ENCODE results near the gene STPG1. TPM values are rescaled to one million over a fixed set of nuclear protein-coding genes. Genes with fewer than 3 reads are reported as not detected.

STPG1 gene
- total RNA-seq, 1 experiment from 2014 or later: not detected

DNA sequence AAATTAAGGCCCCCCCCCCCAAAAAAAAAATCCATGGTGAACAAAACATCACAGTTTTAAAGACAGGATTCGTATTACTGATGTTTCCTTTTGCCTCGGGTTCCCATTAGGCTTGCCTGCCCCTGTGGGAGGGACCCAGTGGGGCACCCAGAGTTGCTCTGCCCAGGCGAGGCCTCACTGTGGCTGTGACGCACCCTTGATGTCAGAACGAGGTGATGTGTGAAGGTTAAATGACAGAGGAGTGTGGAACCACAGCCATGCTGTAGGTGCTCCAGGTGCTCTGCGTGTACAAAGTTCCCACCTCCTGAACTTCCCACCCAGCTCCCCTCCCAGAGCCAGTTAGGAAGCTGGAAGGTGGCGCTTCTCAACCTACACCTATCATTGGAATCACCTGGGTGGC lies 56.5 kb downstream of the STPG1 start:
- Histone ChIP-seq H3K36me3 (no peaks in the 10 kb centered on the region), H3K4me3 (no peak overlapping the region), H3K27me3 (0 out of 2 replicates have a peak, but pooled peaks cover 5% of the 10 kb centered on the region), H3K4me1 (no peaks in the 10 kb centered on the region), H3K27ac (no peak overlapping the region), H3K9me3 (replicated peaks) (no peaks in the 10 kb centered on the region)
- DNase-seq: no peak

GRCh38 chr1:24355466-24355865 lies 58.1 kb downstream of the STPG1 start:
- no peak overlapping the region for H3K27ac ChIP-seq
- H3K4me1 ChIP-seq: no peaks in the 10 kb centered on the region
- 0 out of 2 replicates have a peak, but pooled peaks cover 5% of the 10 kb centered on the region for H3K27me3 ChIP-seq
- no peaks in the 10 kb centered on the region for H3K9me3 ChIP-seq (replicated peaks)
- no peak for DNase-seq
- H3K36me3 ChIP-seq: no peaks in the 10 kb centered on the region
- no peak overlapping the region for H3K4me3 ChIP-seq

DNA sequence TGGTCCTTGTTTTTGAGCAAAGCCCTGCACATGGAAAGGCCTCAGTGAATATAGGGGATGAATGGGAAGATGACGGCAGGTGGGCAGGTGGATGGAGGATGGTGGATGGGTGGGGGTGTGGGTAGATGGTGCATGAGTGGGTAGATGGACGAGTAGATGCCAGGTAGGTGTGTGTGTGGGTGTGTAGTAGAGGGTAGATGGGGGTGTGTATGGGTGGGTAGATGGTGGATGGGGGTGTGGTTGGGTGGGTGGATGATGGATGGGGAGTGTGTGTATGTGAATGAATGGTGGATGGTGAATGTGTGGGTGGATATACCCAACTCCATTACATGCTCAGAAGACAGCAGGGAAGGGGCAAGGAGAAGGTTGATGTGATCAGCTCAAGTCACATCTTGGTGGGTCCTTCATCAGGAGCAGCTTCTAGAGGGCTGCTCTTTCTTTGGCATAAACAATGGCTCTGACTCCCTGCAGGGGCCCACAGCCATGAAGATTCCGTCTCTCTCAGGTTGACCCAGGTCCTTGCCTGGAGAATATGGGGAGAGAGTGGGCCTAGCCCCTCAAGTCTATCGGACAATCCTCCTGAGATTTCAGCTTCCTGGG lies 60.2 kb downstream of the STPG1 start:
- Histone ChIP-seq H3K4me3 (no peak overlapping the region), H3K9me3 (replicated peaks) (no peaks in the 10 kb centered on the region), H3K27me3 (peaks cover 7% of the 10 kb centered on the region), H3K27ac (no peak overlapping the region), H3K4me1 (no peaks in the 10 kb centered on the region), H3K36me3 (no peaks in the 10 kb centered on the region)
- DNase-seq: no peak

GRCh38 chr1:24351918-24352627 lies 61.5 kb downstream of the STPG1 start:
- H3K4me1 ChIP-seq: no peaks in the 10 kb centered on the region
- peak; percentile 17 to 33 for DNase-seq
- H3K9me3 ChIP-seq (replicated peaks): no peaks in the 10 kb centered on the region
- H3K4me3 ChIP-seq: no peak overlapping the region
- peaks cover 14% of the 10 kb centered on the region for H3K27me3 ChIP-seq
- no peak overlapping the region for H3K27ac ChIP-seq
- no peaks in the 10 kb centered on the region for H3K36me3 ChIP-seq

DNA sequence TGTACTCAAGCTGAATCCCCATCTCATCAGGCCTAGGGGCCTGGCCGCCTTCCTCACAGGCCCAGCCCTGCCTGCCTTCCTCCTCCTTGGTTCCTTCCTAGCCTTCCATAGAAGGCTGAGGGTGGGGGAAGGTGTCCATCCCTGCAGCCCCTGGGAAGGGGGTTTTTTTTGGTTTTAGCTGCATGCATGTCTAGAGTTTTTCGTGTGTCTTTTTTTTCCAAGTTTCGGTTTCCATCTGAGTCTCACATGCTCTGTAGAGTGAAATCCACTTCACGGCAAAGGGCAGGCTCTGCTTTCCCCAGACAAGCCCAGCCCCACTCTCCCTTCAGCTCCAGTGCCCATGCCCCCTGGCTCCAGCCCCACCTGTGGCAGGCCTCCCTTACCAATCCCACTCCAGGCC lies 62.3 kb downstream of the STPG1 start:
- Histone ChIP-seq H3K4me3 (no peak overlapping the region), H3K27ac (no peak overlapping the region), H3K36me3 (no peaks in the 10 kb centered on the region), H3K4me1 (no peaks in the 10 kb centered on the region), H3K27me3 (peaks cover 14% of the 10 kb centered on the region), H3K9me3 (replicated peaks) (no peaks in the 10 kb centered on the region)
- no peak for DNase-seq

- no peaks in the 10 kb centered on the region for H3K36me3 ChIP-seq
- H3K9me3 ChIP-seq (replicated peaks): no peaks in the 10 kb centered on the region
- DNase-seq: no peak
- H3K27me3 ChIP-seq: peaks cover 14% of the 10 kb centered on the region
- no peak overlapping the region for H3K27ac ChIP-seq
- H3K4me1 ChIP-seq: no peaks in the 10 kb centered on the region
- H3K4me3 ChIP-seq: no peak overlapping the region
Measured at GRCh38 chr1:24349891-24350290, 63.7 kb downstream of the STPG1 start.

DNA sequence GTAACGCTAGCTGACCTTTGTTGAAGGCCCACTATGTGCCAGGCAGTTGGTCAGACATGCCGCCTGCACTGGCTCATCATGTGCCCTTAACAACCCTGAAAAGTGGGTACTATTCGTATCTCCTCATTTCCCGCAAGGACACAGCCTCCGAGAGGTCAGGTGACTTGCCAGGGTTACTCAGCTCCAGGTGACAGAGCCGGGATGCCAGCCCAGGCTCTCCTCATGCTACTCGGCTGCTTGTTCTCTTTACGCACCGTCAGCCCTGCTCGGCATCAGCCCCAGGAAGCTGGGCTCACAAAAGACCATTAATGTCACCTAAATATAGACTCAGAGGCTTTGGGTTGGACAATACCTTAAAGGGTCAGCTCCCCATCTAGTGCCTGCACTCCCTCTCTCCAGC lies 65.4 kb downstream of the STPG1 start:
- no peak overlapping the region for H3K27ac ChIP-seq
- H3K4me3 ChIP-seq: no peak overlapping the region
- no peaks in the 10 kb centered on the region for H3K4me1 ChIP-seq
- H3K36me3 ChIP-seq: no peaks in the 10 kb centered on the region
- no peak for DNase-seq
- peaks cover 14% of the 10 kb centered on the region for H3K27me3 ChIP-seq
- no peaks in the 10 kb centered on the region for H3K9me3 ChIP-seq (replicated peaks)

DNA sequence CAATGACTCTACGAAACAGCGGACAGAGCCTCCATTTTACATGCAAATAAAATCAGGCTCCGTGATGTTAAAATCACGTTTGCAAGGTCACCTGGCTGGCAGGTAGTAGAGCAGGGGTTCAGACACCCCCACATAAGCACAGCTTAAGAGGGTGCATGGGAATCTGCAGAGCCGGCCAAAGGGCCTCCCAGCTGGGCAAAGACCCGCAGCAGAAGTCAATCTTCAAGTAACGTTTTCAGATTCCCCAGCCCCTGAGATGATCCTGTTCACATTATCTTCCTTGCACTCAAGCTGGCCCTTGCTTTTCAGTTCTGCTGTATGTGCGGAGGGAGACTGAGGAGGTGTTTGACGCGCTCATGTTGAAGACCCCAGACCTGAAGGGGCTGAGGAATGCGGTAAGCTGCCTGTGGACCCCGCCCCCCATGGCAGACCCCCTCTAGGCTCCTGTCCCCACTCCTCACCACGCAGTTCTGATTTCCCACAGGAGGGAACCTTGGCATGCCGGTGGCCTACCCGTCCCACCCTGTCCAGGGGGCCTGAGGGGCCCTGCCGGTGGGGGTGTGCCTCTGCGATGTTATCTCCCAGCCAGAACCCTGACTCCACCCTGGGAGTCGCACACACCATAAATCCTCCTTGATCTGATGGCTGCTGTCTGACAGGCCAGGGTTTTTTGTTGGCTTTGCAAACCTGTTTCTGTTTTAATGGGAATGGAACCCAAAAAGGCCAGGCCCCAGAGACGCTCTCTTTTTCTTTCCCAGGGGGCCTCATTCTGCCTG lies 66.2 kb downstream of the STPG1 start:
- Histone ChIP-seq H3K4me3 (no peak overlapping the region), H3K36me3 (no peaks in the 10 kb centered on the region), H3K27me3 (peaks cover 14% of the 10 kb centered on the region), H3K27ac (no peak overlapping the region), H3K4me1 (no peaks in the 10 kb centered on the region), H3K9me3 (replicated peaks) (no peaks in the 10 kb centered on the region)
- DNase-seq: no peak

DNA sequence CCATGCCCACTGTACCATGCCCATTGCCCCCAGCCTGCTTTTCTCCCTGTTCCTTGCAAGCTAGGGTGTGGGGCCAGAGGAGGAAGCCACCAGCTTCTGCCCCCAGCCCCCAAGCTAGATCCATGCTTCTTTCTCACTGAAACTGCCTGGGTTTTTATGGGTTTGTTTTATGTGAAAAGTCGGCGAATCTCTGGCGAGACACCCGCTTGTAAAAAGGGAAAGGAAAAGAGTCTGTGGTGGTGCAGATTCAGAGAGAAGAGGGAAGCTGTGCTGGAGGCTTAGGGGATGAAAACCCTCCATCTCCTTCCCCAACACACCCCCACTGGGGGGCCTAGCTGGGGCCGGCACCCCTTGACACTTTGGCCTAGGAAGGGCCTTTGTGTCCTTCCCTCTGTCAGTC lies 68.2 kb downstream of the STPG1 start:
- Histone ChIP-seq H3K27me3 (peaks cover 14% of the 10 kb centered on the region), H3K9me3 (replicated peaks) (no peaks in the 10 kb centered on the region), H3K4me1 (peaks cover 2% of the 10 kb centered on the region; the same call in 1 of the 2 replicates), H3K27ac (no peak overlapping the region), H3K4me3 (no peak overlapping the region), H3K36me3 (no peaks in the 10 kb centered on the region)
- DNase-seq: no peak

DNA sequence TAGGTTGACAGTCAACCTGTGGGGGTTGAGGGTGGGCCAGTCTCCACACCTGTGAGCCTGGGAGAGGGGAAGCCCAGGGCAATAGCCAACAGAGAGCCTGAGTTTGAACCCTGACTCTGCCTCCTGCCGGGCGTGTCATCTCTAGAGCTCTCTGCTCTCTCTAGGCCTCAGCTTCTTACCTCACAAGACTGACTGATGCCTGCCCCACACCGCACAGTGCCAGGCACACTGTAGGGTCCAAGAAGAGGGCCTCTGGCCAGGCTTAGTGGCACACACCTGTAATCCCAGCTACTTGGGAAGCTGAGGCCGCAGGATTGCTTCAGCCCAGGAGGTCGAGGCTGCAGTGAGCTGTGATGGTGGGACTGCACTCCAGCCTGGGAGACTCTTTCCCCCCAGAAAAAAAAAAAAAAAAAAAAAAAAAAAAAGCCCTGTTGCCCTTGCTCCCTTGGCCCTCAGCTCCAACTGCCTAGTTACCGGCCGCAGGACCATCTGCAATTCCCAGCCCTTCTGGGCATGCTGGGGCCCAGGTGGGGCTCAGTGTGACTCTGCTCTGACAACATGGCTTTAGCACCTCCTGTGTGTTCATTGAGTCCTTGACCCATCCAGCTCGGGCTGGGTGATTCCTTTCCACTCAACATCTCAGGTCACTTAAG lies 69.4 kb downstream of the STPG1 start:
- H3K9me3 ChIP-seq (replicated peaks): no peaks in the 10 kb centered on the region
- H3K4me1 ChIP-seq: peaks cover 2% of the 10 kb centered on the region; the same call in 1 of the 2 replicates
- no peak overlapping the region for H3K27ac ChIP-seq
- H3K27me3 ChIP-seq: peaks cover 18% of the 10 kb centered on the region
- H3K36me3 ChIP-seq: no peaks in the 10 kb centered on the region
- H3K4me3 ChIP-seq: no peak overlapping the region
- no peak for DNase-seq

DNA sequence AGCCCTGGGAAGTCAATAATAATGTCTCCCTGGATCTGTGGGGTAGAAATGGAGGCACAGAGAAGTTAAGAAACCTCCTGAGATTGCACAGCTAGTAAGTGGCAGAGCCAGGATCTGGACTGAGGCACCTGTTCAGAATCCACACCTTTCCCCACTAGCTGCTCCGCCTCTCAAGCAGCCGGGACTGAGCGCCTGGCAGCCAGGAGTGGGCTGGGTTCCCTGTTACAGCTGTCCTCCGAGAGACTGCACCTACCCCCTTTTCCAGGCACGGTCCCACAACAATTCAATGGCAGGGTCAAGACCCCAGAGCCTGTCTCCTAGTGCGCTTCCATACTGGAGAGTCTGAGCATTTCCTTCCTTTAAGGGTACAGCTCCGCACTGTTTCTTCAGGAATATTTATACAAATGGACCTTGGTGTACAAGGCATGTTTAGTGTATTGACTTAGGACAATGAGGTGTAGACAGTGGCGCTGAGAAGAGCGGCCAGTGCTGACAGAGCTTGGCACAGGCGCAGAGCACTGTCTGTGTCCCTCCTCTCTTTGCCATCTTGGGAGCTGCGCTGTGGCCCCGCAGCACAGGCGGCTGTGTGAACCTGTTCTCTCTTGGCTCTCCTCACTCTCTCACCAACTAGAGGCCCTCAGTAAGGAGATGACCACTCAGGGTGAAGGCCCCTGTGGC lies 70.0 kb downstream of the STPG1 start:
- Histone ChIP-seq H3K9me3 (replicated peaks) (no peaks in the 10 kb centered on the region), H3K36me3 (no peaks in the 10 kb centered on the region), H3K4me3 (no peak overlapping the region), H3K27ac (no peak overlapping the region), H3K27me3 (peaks cover 15% of the 10 kb centered on the region), H3K4me1 (peaks cover 2% of the 10 kb centered on the region; the same call in 1 of the 2 replicates)
- no peak for DNase-seq

DNA sequence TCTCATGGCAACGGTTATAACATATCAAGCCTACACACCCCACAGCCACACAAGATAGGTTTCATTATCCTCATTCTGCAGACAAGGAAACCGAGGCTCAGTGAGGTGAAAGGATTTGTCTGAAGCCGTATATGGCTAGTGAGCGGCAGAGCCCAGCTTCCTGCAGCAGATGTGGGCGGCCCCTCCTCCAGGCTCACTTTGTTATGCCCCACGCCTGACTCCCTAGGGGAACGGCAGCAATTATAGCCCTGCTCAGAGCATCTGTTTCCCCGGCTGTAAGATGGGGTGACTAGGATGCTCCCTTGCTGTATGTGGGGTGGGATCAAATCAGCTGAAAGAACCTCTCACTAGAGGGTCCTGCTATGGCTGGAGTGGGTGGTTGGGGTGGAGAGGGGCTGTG lies 72.3 kb downstream of the STPG1 start:
- peaks cover 2% of the 10 kb centered on the region; the same call in 1 of the 2 replicates for H3K4me1 ChIP-seq
- H3K36me3 ChIP-seq: no peaks in the 10 kb centered on the region
- H3K4me3 ChIP-seq: no peak overlapping the region
- DNase-seq: peak; percentile 26 to 42
- H3K9me3 ChIP-seq (replicated peaks): no peaks in the 10 kb centered on the region
- no peak overlapping the region for H3K27ac ChIP-seq
- H3K27me3 ChIP-seq: peaks cover 13% of the 10 kb centered on the region; the same call in 1 of the 2 replicates

DNA sequence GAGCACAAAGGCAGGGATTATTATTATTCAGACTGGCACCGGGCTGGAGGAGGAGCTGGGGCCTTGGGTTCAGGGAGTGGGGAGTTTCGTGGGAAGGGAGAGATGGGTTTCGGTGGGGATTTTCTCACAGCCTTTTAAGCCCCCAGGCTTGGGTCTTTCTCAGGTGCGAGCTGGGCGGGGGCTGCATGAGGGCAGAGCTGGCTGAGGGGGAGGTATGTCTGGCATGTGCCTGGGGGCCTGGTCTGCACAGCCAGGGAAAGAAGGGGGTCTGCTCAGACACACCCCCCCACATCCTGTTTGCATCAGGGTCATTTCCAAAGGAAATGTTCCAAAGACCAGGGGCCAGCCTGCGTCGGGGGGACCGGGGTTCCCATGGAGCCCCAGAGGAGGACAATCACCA lies 72.8 kb downstream of the STPG1 start:
- H3K4me3 ChIP-seq: no peak overlapping the region
- no peak for DNase-seq
- no peak overlapping the region for H3K27ac ChIP-seq
- no peaks in the 10 kb centered on the region for H3K36me3 ChIP-seq
- peaks cover 13% of the 10 kb centered on the region; the same call in 1 of the 2 replicates for H3K27me3 ChIP-seq
- peaks cover 2% of the 10 kb centered on the region; the same call in 1 of the 2 replicates for H3K4me1 ChIP-seq
- no peaks in the 10 kb centered on the region for H3K9me3 ChIP-seq (replicated peaks)

DNA sequence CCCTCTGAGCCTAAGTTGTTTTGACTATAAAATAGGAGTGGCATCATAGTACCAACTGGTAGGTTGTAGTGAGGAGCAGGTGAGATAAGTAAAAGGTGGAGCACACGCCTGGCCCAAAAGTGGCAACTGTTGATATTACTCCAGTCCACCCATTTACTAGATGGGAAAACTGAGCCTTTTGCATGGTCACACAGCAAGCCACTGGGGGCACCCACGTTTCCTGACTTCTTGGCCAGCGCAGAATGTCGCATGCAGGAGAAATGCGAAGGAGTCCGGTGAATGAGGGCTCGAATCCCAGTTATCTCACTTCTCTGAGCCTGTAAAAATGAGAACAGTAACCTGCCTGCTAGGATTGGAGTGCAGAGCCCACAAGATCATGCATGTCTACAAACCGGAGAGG lies 73.6 kb downstream of the STPG1 start:
- Histone ChIP-seq H3K27me3 (peaks cover 13% of the 10 kb centered on the region; the same call in 1 of the 2 replicates), H3K9me3 (replicated peaks) (no peaks in the 10 kb centered on the region), H3K4me3 (no peak overlapping the region), H3K36me3 (no peaks in the 10 kb centered on the region), H3K27ac (no peak overlapping the region), H3K4me1 (peaks cover 2% of the 10 kb centered on the region; the same call in 1 of the 2 replicates)
- DNase-seq: no peak
